Smooth muscle cell of trachea (primary cell): ENCODE measurements around the gene GIMAP1. TPM values are rescaled to one million over a fixed set of nuclear protein-coding genes. Genes with fewer than 3 reads are reported as not detected.

Experiments
- total RNA-seq: library from RNA; depleted of rRNA; stranded (reverse); fragments of >200 nt; gene quantifications from 2 replicates; pipeline ENCODE4 v1.2.1, GENCODE V29; 2014

GIMAP1 gene
- total RNA-seq = not detected in 2 replicates

DNA sequence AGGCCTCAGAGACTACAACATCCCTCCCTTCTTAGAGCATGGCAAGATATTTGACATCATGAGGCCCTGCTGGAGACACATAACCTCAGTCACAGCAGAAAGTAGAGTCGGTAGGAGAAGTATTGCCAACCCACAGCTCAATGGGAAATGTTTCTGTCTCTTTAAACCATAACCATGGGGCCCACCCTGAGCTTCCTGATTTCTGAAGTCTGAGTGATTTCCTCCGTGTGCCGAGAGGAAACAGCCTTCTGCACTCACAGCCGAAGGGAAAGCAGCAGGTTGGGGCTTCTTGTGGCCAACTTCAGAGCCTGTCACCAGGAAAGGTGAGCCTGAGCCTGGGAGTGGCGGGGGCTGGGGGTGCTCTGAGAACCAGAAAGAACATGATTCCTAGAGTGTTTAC, at the start of gene GIMAP1:
Gene GIMAP1 (plus strand): TSS at position 246 of the 400 bp plus-strand sequence. CDS start 2,435 bp downstream, outside the sequence.

DNA sequence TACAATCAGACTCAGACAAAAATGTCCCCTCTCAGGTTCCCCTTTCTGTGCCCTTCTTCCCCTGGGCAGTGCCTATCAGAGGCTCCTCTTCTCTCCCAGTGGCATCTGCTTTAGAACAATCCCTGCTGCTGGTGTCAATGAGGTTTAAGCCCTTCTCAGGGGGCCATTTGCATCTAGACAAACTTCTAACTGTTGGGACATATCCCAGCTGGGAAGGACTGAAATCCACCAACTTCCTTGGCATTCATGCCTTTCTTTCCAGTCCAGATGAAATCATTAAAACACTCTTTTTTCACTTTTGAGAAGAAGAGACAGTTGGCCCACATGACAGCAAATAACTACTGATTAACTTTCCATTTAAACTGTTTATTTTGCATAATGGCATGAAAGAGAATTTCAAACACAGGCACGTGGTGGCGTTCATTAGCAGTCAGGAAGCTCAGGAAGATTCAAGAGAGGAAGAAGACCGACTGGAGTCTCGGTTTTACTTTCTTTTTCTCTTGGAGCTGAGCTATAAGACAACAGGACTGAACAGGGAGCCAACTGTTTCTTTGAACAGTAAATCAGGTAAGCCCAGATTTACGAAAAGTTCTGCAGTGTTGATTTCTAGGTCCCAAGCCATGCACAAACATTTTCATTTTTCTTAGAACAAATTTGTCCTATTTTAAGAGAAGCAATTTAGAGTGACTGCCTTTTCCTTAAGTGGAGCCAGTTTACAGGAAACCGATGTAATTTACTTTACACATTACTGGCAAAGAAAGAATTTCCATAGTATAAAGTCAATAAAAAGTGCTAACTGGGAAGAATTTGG, 31.0 kb upstream of the GIMAP1 start, which contains the start of gene GIMAP2:
Gene GIMAP2 (plus strand): TSS at position 488 of the 811 bp plus-strand sequence. CDS start 1,354 bp downstream, outside the sequence.

DNA sequence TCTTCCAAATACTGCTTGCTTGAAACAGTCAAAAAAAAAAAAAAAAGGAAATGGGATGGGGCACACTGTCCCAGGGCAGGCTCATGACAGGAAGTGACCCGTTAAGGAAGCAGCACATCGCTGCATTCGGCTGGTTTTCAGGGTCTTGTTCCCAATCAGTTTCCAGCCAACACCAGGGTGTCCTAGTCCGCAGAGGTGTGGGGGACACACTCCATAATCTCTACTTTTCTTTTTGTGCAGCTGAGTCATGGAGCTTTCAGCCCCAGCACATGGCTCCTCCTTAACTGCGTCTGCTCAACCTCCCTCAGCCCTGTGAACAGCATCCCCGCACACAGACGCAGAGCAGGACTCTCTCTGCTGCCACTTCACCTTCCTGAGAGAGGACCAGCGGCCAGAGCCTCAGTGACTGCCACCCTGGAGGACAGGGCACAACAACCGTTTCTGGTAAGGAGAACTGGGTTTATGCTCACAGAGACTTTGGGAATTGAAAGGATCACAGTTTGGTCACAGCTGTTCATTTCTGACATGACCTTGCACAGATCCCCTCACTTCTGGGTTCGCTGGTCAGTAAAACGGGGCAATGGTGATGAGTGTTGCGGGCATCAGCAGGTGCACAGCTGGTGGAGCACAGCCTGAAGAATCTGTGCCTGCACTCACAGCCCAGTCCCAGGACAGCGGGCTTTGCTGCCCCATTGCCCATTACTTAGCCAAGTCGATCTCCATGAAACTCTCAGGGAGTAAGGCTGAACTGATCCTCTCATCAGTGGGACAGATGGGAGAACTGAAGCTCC, 21.0 kb downstream of the GIMAP1 start, which contains the start of gene GIMAP5:
Gene GIMAP5 (plus strand): TSS at position 154 of the 791 bp plus-strand sequence. CDS start 3,467 bp downstream, outside the sequence.

Other genes starting within 250 kb of the GIMAP1 start
- gene GIMAP7, start 201.7 kb upstream of the GIMAP1 start, total RNA-seq = 0.15 TPM in 1 of 2 replicates, not detected in the other
- 2.0 TPM in 1 of 2 replicates, not detected in the other for gene GIMAP4, start 149.2 kb upstream of the GIMAP1 start, total RNA-seq
- gene GIMAP6, start 84.2 kb upstream of the GIMAP1 start, total RNA-seq = 0.15 TPM in 1 of 2 replicates, not detected in the other
- 0.58 and 0.83 TPM in 2 replicates for gene GIMAP2, start 30.9 kb upstream of the GIMAP1 start, total RNA-seq
- not detected in 2 replicates for gene GIMAP5, start 20.8 kb downstream of the GIMAP1 start, total RNA-seq
- gene TMEM176B, start 83.8 kb downstream of the GIMAP1 start, total RNA-seq = 0.66 TPM in 1 of 2 replicates, not detected in the other
- gene TMEM176A, start 84.2 kb downstream of the GIMAP1 start, total RNA-seq = 0.33 TPM in 1 of 2 replicates, not detected in the other
- not detected in 2 replicates for gene AOC1, start 135.9 kb downstream of the GIMAP1 start, total RNA-seq